ENCODE results near the gene DCDC2B.

DNA sequence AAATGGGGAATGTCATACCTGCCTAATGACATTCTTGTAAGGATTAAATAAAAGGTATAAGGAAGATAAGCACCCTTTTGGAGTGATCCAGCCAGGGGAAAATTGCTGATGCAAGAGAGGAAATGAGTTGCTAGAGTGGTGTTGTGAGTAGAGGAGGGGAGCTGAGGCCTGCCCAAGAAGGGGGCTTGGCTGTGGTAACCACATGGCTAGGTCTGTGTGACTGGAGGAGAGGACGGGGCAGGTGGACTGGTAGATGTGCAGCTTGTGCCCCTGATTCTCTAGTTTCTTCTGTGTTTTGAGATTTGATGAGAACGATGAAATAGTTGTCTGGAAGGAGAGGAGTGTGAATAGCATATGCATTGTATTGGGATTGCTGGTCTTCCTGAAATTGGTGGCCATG, 22.8 kb upstream of the DCDC2B start:
- no peak; a peak in 1 of 4 replicates for TF ChIP-seq TRIM24 (IDR thresholded peaks at IDR 0.05)
- no peak for TF ChIP-seq CHD2 (IDR thresholded peaks at IDR 0.05; ENCODE audit: low read depth, low read length)

All from K562 (cell line).